Subcutaneous abdominal adipose tissue (tissue), 5 donors: ENCODE measurements around the gene APCDD1L.

Source experiments
- H3K27ac ChIP-seq: one replicate; pipeline ENCODE4 v1.7.0; 2013; ENCODE audit warnings: low read depth, mild to moderate bottlenecking, inconsistent platforms, low read length, moderate library complexity
- H3K27me3 ChIP-seq, 5 donors: one replicate each; pipeline ENCODE4 v1.7.0; 2013; ENCODE audit warnings: low read length in 5 of 5, inconsistent platforms in 1 of 5; ENCODE audit not compliant: control insufficient read depth in 5 of 5, insufficient read depth in 4 of 5
- H3K36me3 ChIP-seq, 5 donors: one replicate each; pipeline ENCODE4 v1.7.0; 2013; ENCODE audit warnings: low read length in 5 of 5; ENCODE audit not compliant: control insufficient read depth in 5 of 5, insufficient read depth in 5 of 5
- H3K4me1 ChIP-seq, 5 donors: one replicate each; pipeline ENCODE4 v1.7.0; 2013; ENCODE audit warnings: low read length in 5 of 5, mild to moderate bottlenecking in 3 of 5, moderate library complexity in 1 of 5; ENCODE audit not compliant: control insufficient read depth in 5 of 5, insufficient read depth in 5 of 5
- H3K4me3 ChIP-seq, 5 donors: one replicate each; pipeline ENCODE4 v1.7.0; 2013; ENCODE audit warnings: low read length in 5 of 5, low read depth in 1 of 5
- H3K9ac ChIP-seq, 5 donors: one replicate each; pipeline ENCODE4 v1.7.0; 2013; ENCODE audit warnings: low read length in 5 of 5, mild to moderate bottlenecking in 4 of 5, moderate library complexity in 3 of 5
- H3K9me3 ChIP-seq, 5 donors: one replicate each; pipeline ENCODE4 v1.7.0; 2013; ENCODE audit warnings: low read length in 5 of 5; ENCODE audit not compliant: control insufficient read depth in 5 of 5
- donor health status: healthy.
- donor health status: healthy.
- donor health status: healthy.
- donor health status: healthy.
- donor health status: healthy.

APCDD1L gene

DNA sequence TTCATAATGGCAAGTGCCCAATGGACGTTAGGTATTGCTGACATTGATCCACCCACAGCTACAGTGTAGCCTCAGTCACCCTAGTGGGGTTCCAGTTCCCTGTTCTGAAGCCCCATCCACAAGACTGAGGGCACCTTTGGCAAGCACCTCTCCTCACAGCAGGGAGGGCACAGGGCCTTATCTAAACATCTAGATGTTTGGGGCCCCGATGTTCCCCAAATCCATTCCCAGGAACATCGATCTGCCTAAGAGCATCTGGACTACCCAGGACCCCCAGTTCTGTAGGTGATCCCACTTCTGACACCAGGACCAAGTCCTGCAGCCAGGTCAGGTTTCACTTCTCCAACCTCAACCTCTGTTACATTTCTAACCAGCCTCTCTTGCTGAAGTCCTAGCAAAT lies 10.6 kb downstream of the APCDD1L start:
- Histone ChIP-seq H3K4me1 (no peaks in the 10 kb centered on the region), H3K4me3 (peak overlapping the region in 1 of 5 donors; percentile 3), H3K27me3 (no peaks in the 10 kb centered on the region), H3K36me3 (no peaks in the 10 kb centered on the region), H3K9me3 (peaks cover 3 to 40% (median 29%) of the 10 kb centered on the region in 5 donors), H3K9ac (no peak overlapping the region), H3K27ac (no peak overlapping the region)

DNA sequence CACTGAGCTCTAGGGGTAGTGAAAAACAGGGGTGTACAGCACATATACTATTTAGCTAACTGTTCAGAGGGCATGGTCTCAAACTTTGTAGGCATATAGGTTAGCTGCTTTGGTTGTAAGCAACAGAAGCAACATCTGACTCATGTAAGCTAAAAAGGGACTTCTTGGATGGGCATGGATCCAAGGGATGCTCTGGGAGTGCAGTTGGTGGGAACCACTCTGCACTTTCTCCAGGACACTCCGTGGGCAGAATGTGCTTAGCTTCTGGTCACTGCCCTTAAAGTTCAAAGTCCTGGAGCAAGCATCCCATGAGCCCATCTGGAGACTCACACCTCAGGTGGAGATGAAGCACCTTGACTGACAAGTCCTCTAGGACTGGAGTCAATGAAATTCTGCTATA lies 11.5 kb downstream of the APCDD1L start:
- Histone ChIP-seq H3K4me1 (no peaks in the 10 kb centered on the region), H3K9ac (no peak overlapping the region), H3K36me3 (no peaks in the 10 kb centered on the region), H3K4me3 (no peak overlapping the region), H3K27me3 (no peaks in the 10 kb centered on the region), H3K27ac (no peak overlapping the region), H3K9me3 (peaks cover 3 to 43% (median 29%) of the 10 kb centered on the region in 5 donors)

DNA sequence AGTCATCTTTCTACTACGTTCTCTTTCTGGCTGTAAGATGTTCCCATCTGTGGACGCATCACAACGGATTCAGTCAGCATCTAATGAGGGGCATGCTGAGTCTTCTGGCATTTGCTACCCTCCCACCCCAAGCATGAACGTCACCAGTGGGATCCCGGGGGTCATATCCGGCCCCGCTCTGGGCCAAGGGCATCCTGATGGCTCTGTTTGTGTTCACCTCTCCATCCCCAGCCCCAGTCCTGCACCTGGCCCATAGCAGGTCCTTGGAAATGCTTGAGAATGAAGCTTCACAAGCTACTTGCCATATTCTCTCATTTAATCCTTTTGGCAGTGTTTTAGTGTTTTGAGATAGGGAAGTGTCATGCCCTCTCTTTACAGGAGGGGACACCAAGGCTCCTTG lies 14.9 kb downstream of the APCDD1L start:
- no peak overlapping the region for H3K27ac ChIP-seq
- no peaks in the 10 kb centered on the region for H3K4me1 ChIP-seq
- H3K9me3 ChIP-seq: peaks cover 3 to 31% (median 27%) of the 10 kb centered on the region in 5 donors
- H3K27me3 ChIP-seq: no peaks in the 10 kb centered on the region
- no peak overlapping the region for H3K4me3 ChIP-seq
- no peaks in the 10 kb centered on the region for H3K36me3 ChIP-seq
- no peak overlapping the region for H3K9ac ChIP-seq

DNA sequence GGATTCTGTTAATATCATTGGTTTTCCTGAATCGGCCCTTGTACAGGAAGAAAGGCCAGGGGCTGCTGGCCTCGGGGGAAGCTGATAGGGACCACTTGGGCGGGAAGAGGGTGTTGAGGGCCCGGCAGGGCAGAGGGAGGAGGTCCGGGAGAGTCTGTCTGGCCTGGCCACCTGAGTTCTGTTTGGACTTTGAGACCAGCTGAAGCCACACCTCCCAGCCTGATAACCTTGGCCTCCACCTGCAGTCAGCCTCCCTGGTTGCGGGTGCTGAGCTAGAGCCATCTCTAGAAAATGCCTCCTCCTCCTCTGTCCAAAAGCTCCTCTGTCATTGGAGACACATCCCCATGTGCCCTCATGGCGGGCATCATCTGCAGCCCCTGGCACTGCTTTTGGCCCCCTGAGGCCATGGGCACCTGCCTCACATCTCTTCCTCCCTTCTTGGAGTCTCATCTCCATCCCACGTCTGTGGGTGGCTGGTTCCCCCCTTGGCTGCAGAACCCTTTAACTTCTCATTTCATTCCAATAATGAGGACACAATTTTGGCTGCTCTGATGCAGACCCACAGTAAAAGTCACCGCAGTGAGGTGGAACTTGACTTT lies 16.6 kb downstream of the APCDD1L start:
- no peak overlapping the region for H3K27ac ChIP-seq
- no peaks in the 10 kb centered on the region for H3K36me3 ChIP-seq
- H3K27me3 ChIP-seq: no peaks in the 10 kb centered on the region
- H3K9ac ChIP-seq: no peak overlapping the region
- H3K9me3 ChIP-seq: peaks cover 0 to 19% (median 13%) of the 10 kb centered on the region in 5 donors
- H3K4me3 ChIP-seq: no peak overlapping the region
- H3K4me1 ChIP-seq: no peaks in the 10 kb centered on the region

DNA sequence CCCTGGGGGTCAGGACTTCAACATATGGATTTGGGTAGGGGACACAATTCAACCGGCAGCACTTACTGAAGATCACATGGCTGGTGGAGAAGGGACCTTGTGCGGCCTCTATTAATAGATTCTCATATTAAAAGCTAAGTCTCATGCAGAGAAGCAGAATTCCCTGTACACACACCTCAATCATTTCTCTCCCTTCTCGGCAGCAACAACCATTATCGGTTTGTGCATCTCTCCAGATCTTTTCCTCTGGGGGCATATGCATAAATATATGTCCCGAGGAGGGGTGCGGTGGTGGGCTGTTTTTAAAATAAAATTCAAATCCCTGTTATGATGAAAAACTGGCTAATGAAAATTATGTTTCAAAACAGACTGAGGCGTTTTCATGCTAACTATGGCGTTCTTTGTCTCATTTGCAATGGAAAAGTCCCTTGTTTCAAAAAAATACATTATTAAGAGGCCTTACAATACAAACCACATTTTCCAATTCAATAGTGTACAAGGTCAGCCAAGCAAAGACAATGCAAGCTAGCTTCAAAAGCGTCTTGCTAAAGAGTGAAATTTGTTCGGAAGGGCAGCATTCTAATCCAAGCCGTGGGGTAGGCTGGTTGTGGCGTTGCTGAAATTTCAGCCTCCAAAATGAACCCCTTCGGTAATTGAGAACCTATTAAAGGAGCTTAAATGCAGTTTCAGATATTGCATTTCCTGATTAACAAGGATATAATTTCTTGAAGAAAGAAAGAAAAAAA lies 17.3 kb downstream of the APCDD1L start:
- H3K27ac ChIP-seq: no peak overlapping the region
- H3K36me3 ChIP-seq: no peaks in the 10 kb centered on the region
- H3K9ac ChIP-seq: no peak overlapping the region
- no peaks in the 10 kb centered on the region for H3K4me1 ChIP-seq
- H3K4me3 ChIP-seq: no peak overlapping the region
- H3K27me3 ChIP-seq: no peaks in the 10 kb centered on the region
- peaks cover 0 to 16% (median 9%) of the 10 kb centered on the region in 5 donors for H3K9me3 ChIP-seq

DNA sequence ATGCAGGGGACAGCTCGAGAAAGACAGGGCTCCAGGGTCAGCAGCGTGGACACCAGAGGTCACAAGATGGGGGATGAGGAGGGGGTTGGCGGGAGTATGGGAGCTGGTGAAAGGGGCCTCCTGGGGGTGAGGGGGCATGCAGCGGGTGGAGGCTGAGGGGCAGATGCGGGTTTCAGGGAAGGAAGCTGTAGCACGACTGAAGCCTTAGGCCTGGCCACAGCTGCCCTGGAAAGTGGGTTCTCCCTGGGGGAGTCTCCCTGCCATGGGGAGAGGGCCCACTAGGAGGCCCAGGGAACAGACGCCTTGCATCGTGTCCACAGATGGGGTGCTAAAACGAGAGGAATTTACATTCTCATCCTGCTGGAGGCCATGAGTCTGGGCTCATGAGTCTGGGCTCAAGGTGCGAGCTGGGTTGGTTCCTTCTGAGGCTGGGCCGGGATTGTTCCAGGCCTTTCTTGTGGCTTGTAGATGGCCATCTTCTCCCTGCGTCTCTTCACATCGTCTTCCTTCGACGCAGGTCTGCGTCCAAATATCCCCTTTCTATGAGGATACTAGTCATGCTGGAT lies 18.0 kb downstream of the APCDD1L start:
- Histone ChIP-seq H3K9me3 (peaks cover 0 to 16% (median 9%) of the 10 kb centered on the region in 5 donors), H3K27me3 (no peaks in the 10 kb centered on the region), H3K4me3 (no peak overlapping the region), H3K36me3 (no peaks in the 10 kb centered on the region), H3K4me1 (no peaks in the 10 kb centered on the region), H3K9ac (no peak overlapping the region), H3K27ac (no peak overlapping the region)

DNA sequence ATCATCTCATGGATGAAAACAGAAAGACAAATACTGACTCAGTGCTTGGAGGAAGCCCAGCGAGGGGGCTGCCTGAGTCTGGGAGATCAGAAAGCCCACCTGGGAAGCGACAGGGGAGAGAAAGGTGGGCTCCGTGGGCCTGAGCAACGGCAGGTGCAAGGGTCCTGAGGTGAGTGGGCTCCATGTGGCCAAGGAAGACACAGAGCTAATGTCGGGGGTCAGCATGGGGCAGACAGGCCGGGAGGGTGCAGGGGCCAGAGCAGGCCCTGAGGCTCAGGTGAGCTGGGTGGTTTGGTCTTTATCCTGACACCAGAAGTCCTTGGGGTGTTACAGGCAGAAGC lies 18.8 kb downstream of the APCDD1L start:
- Histone ChIP-seq H3K27ac (no peak overlapping the region), H3K4me1 (no peaks in the 10 kb centered on the region), H3K9ac (no peak overlapping the region), H3K4me3 (no peak overlapping the region), H3K27me3 (no peaks in the 10 kb centered on the region), H3K9me3 (peaks cover 0 to 10% (median 6%) of the 10 kb centered on the region in 5 donors), H3K36me3 (no peaks in the 10 kb centered on the region)

DNA sequence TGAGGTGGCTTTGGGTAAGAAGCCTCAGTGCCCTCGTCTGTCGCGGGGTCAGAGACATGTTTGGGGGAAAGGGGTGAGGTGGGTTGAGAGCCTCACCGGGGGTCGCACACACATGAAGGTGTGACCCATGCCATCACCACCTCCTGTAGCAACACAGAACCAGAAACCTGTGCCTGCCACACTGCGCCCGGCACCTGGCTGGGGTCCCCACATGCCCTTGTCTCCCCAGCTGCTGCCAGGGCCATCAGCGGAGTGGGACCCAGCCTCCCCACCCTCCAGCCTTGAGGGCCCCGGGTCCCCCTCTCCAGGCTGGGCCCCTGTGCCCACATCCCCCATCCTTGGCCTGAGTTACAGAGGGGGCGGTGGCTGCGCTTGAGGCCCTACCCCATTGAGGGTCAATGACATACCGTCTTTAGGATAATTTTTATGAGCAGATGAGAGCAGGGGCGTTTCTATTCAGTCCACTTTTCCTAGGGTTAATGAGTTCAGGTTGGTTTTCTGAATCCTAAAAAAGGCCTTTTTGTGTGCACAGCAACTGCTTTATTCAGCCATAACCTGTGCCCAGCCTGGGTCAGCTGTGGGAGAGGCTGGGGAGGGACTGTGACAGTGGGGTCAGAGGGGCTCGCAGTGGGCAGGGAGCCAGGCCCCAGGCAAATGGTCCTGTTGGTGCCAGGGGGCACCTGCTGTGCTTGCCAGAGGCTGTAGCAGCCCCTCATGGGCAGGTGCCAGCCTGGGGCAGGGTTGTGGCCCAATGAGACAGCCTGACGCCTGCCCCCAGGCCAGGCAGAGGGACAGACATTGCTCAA lies 19.4 kb downstream of the APCDD1L start:
- Histone ChIP-seq H3K27me3 (no peaks in the 10 kb centered on the region), H3K27ac (no peak overlapping the region), H3K9ac (no peak overlapping the region), H3K36me3 (no peaks in the 10 kb centered on the region), H3K4me3 (no peak overlapping the region), H3K4me1 (no peaks in the 10 kb centered on the region), H3K9me3 (peaks cover 0 to 5% (median 3%) of the 10 kb centered on the region in 5 donors)

DNA sequence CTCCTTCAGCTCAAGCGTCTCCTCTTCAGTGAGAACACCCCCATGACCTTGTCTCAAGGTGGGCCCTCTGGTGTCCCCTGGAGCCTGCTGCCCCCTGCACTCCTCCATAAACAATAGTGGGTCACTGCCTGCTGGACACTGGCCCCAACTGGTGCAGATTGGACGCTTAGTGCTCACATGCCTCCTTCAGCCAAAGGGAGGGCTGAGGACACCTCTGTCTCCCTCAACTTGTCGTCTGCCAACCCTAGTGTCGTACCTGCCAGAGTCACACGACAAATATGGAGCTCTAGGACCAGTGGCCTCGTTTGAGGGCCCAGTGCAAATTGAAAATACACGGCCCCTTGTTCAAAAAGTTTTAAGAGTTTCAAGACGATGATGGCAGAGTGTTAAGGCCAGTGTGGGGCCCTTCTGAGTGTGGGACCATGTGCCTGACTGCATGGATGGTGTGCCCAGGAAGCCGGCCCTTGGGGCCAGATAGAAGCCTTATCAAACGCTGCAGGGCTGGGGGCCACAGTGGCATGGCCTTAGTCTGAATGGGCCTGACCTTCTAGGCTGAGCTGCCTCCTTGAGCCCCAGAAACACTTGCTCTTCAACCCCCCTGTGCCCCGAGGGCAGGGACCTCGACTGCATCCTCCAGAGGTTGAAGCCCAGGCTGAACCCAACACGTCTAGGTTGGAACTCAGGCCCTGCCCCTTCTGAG lies 20.1 kb downstream of the APCDD1L start:
- Histone ChIP-seq H3K27ac (no peak overlapping the region), H3K4me3 (no peak overlapping the region), H3K4me1 (no peaks in the 10 kb centered on the region), H3K9ac (no peak overlapping the region), H3K27me3 (no peaks in the 10 kb centered on the region), H3K36me3 (no peaks in the 10 kb centered on the region), H3K9me3 (peaks cover 0 to 6% (median 0%) of the 10 kb centered on the region in 5 donors)
